GM18526 (cell line): ENCODE results near the gene LRRC49.

ENCODE experiments used
- POLR2A ChIP-seq: IDR thresholded peaks from 3 replicates; pipeline ENCODE4 v1.6.1; 2011; ENCODE audit not compliant: insufficient read length; ENCODE audit errors: extremely low read depth

Gene LRRC49

DNA sequence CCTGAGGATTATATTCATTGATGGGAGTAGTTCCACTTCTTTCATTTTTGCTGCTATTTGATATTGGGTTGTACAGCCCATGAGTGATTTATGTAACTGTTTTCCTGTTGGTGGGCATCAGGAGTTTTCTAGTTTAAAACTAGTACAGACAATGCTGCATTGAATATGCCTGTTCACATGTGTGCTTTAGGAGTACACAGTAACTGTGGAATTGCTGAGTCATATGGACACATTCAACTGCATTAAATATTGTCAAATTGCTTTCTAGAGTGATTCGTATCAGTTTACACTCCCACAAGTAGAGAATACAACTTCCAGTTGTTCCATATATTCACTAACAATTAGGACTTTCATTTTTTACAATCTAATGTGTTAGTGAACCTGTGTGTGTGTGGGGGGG is 162.8 kb downstream of the LRRC49 start:
- TF ChIP-seq POLR2A = no peak

DNA sequence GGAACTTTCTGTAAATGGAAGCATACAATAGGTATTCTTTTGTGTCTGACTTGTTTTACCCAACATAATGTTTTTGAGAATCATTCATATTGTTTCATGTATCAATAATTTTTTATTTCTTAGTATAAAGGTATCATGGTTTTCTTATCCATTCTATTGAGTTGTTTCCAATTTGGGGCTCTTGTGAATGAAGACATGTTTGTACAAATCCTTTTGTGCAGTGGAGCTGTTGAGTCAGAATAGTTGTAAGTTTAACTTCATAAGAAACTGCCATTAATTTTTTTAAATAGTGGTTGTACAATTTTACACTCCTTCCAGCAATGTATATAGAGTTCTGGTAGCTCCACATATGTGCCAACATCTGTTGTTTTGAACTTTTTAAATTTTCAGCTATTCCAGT is 163.5 kb downstream of the LRRC49 start:
- no peak for TF ChIP-seq POLR2A

DNA sequence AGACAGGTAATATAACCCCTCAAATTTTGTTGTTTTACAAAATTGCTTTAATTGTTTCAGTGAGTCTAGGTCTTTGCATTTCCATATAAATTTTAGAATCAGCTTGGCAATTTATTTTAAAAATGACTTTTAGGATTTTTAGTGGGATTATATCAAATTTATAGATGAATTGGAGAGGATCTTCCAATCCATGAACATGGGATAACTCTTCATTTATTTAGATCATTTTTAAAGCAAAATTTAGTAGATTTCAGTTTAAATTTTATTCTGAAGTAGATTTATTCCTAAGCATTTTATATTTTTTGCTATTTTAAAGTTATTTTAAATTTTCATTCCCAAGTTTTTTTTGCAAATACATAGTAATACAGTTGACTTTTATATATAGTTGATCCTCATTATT is 164.5 kb downstream of the LRRC49 start:
- TF ChIP-seq POLR2A = no peak

DNA sequence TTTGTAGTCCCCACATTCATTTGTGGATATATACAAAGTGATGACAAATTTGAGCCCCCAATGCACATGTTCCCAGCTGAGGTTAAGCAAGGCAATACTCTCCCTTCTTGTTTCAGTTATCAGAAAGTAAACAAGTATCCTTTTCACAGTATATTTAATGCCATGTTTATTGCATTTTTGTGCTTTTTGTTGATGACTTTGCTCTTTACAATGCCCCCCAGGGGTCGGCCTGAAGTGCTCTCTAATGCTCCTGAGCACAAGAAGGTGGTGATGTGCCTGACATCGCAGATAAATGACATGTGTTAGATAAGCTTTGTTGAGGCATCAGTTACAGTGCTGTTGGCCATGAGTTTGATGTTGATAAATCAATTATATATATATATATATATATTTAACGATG is 165.0 kb downstream of the LRRC49 start:
- no peak for TF ChIP-seq POLR2A

DNA sequence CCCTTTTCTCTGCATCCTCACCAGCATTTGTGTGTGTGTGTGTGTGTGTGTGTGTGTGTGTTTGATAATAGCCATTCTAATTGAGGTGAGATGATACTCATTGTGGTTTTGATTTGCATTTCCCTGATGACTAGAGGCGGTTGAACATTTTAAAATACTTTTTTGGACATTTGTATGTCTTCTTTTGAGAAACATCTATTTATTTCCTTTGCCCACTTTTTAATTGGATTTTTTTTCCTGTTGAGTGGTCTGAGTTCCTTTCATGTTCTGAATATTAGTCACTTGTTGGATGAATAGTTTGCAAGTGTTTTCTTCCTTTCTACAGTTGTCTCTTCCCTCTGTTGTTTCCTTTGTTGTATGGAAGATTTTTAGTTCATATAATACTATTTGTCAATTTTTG is 168.4 kb downstream of the LRRC49 start:
- TF ChIP-seq POLR2A = no peak

DNA sequence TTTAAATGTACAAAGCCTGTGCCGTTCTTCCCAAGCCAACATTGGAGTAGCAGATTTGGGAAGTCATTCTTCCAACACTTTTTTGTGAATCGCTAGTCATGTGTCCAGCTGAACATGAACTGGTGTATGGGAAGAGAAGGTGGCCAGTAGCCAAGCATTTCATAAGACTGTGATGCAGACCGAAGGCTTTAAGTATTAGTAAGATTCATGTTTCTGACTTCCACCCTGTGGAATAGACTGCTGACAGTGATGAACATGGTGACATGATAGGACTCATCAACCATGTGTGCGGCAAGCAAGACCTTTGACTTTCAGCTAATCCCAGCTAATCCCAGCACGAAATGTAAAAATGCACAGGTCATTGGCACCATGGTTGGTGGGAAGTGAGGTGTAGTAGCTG is 174.4 kb downstream of the LRRC49 start:
- TF ChIP-seq POLR2A = no peak

DNA sequence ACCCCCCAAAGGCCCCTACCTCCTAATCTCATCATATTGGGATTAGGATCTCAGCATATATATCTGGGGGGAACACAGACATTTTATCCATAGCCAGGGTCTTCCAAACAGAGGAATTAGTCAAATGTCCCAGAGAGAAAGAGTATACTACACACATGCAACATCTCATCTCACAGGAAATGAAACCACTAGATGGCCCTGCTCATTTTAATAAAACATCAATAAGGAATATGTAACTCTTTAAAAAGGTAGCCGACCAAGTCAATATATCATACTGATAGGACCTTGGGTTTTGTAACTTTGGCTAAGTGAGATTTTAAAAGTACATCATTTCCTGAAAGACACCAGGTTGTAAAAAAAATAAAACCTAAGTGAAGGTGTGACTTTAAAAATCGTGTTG is 177.1 kb downstream of the LRRC49 start:
- no peak for TF ChIP-seq POLR2A

DNA sequence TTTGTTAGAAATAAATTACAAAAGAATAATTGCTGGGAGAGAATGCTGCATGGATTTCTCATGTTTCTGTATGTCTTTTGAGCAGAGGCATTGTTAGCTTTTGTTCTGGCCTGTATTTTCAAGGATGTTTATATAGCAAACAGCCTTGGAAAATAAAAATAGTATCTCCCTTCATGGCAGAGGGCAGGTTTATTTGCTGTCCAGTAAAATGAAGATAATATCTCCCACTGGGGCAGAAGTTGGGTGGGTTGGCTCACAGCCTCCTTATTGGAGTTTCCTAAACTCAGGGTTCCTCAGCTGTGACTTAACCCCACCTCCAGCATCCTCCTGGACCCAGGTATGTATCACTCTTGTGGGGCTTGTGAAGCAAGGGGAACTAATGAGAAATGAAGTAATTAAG is 178.9 kb downstream of the LRRC49 start:
- TF ChIP-seq POLR2A = no peak

DNA sequence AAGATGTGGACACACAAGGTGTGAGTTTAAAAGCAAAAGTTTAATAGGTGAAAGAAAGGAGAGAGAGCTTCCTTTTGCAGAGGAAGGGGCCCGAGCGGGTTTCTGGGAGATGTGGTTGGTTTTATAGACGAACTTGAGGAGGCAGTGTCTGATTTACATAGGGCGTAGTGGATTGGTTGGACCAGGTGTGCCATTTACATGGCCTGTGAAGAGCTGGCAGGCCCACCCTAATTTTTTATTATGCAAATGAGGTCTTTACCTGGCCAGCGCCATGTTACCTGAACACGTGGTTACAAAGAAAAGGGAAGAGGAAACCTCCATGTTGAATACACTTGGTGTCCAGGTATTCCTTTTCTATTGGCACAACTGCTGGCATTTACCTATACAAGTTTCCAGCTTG is 179.8 kb downstream of the LRRC49 start:
- no peak for TF ChIP-seq POLR2A

DNA sequence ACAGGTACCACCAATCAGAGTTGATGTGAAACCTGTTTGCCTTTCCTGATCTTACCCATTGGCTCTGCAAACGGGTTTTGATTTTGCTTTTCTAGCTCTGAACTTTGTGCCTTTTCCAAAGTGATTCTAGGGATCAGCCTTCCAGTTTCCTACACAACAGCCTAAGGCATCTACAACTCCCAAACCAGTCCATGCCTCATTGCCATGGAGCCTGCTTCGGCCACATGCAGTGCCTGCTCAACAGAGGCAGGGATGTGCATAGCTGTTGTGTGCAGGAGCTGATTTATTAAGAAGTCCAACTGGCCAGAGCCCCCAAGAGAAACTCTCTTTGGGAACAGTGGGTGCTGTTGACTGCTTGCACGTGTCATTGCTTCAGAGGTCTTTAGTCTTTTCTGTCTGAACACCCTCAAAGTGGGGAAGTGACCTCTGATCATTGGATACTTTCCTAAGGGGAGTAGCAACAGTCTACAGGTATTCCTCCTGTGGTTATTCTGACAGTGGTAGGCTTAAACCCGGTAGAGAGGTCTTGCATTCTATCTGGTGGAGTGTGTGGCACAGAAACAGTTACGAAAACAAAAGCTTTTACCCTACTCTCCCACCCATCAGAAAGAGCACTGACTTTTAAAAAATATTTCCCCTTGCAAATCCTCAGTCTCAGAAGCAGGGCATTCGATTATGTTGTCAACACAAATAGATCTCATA is 186.0 kb downstream of the LRRC49 start:
- no peak for TF ChIP-seq POLR2A

DNA sequence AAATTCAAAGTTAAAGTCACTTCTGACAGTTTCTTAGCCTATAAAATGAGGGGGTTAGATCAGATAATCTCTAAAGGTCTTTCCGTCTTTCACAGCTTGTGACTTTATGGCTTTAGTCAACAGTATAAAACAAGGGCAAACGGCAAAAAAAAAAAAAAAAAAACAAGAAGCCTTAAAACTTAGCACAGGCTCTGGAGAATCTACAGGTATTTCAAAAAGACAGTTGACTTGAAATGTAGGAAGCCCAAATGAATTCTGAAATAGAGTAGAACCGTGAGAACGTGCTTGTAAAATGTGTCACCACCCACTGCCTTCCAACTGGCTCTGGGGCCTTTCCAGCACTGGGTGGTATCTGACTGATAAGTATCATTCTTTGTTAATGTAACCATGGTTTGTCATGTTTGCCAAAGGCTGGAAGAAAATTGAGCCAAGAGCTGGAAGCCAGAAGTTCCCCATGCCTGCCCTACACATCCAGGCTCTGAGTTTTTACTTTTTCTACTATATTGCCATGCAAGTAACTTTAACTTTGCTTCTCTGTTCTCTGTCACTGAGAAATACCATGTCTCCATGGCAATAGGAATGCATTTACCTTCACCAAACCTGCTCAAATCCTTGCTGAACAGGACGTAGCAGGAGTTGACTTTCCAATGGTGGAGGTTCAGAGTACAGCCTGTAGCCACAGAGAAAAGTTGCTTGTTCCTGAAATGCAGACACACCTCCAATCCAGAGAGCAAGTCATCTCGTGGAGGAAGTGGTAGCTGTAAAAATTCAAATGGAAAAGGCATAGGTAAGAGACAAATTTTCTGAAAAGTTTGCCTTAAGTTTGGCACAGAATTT is 186.8 kb downstream of the LRRC49 start:
- no peak for TF ChIP-seq POLR2A

DNA sequence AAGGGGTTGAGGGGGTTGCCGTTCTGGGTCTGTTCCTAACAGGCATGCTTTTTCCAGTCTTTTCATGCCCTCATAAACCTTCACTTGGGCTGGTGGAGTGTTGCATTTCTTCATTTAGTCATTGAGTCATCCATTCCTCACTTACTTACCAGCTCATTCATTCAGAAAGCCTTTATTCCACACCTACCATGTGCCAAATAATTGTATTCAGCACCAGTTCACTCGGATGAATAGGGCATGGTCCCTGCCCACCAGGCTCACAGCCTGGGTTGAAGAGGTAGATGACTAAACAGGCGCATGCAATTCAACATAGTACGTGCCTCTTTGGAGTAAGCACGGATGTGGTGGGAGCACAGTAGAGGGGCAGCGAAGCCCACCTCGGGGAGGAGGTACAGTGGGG is 187.5 kb downstream of the LRRC49 start:
- TF ChIP-seq POLR2A = no peak

DNA sequence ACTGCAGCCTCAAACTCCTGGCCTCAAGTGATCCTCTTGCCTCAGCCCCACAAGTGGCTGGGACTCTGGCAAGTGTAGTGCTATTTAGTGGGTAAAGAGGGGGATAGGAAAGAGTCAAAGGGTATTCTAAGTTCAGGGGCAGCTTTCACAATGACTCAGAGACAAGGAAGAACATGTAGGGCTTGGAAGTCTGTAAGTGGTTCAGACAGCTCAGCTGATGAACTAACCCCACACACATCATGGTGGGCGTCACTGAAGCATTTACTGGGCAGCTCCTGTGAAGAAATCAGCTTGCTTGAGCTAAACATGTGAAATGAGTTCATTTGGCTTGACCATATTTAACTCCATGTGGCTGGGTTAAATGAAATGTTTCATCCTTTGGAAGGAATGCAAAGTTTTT is 188.1 kb downstream of the LRRC49 start:
- TF ChIP-seq POLR2A = no peak

DNA sequence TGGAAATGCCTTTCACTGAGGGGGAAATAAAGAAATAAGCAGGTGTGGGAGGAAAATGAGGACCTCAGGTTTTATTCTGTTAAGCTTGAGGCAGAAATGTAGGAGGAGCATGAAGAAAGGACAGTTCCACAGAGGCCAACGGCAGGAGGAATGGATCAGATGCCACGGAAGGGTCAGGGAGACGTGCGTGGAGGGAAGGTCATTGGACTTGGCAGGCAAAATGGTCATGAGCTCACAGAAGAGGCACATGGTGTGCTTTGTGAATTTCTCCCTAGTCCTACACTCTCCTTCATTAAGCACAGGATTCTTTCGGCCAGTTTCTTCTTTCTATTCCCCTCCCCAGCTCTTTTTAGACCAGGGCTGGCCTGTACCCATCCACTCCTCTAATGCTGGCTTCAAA is 190.2 kb downstream of the LRRC49 start:
- TF ChIP-seq POLR2A = no peak

DNA sequence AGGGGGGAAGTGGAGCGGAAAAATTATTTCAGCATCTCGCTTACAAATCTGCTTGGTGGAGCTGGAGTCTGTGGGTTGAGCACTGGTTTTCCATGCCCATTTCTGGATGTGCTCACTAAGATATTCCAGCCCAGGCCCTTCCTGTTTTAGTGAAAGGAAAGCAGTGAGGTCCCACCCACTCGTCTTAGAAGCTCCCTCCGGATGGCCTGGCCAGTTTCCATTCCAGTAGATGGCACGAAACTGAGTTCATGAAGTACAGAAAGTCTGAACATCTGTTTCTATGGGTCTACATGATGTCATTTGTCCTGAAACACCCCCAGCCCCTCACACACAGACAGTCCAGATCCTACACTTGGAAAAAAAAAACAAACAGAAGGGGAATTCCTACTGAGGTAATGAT is 190.7 kb downstream of the LRRC49 start:
- TF ChIP-seq POLR2A = no peak

DNA sequence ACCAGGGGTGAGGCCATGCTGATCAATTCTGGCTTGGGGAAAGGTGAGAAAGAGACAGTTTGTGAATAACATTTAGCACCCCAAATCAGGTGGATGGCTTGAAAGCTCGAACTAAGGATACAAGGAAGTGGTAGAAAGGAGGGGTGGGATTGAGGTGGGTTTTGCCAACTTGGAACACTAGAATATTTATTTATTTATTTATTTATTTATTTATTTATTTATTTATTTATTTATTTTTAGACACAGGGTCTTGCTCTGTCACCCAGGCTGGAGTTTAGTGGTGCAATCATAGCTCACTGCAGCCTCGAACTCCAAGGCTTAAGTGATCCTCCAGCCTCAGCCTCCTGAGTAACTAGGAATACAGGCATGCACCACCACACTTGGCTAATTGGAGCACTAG is 191.6 kb downstream of the LRRC49 start:
- no peak for TF ChIP-seq POLR2A

DNA sequence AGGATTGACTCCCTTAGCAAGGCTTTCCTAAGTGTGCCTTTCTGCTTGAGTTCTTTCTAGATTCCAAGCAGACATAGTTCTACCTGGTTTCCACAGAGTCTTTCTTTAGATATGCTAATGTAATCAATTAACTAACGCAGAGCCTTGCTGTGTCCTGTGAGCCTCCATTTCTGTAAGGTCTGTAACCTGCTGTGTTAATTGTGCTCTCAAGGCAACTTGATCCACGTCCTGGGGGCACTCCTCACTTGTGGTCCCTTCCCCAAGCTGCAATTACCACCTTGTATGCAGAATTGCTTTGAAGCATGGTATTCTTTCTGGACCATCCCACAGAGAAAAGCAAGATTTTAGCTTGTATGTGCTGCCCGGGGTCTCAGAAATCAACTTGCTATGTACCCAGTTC is 193.2 kb downstream of the LRRC49 start:
- TF ChIP-seq POLR2A = no peak
